Ureter (tissue), 1 donor: ENCODE data around the gene CHRNA1. TPM values are rescaled to one million over a fixed set of nuclear protein-coding genes. Genes with fewer than 3 reads are reported as not detected.

ENCODE experiments used
- DNase-seq: peaks from one replicate; pipeline ENCODE4 v3.0.0-alpha.2; 2020; ENCODE audit warnings: low spot score
- total RNA-seq: library from RNA; stranded (reverse); gene quantifications from one replicate; pipeline ENCODE4 v1.2.4, GENCODE V29; 2023
- donor health status: DM: yes; HTN: yes; CAD: no.

Gene CHRNA1
- 0.34 TPM for total RNA-seq

- no peak for DNase-seq
Measured at GRCh38 chr2:174764280-174765255, at the start of gene CHRNA1. Gene CHRNA1 (minus strand): TSS chr2:174764472. CDS start chr2:174764394, 78 bp downstream.

DNA sequence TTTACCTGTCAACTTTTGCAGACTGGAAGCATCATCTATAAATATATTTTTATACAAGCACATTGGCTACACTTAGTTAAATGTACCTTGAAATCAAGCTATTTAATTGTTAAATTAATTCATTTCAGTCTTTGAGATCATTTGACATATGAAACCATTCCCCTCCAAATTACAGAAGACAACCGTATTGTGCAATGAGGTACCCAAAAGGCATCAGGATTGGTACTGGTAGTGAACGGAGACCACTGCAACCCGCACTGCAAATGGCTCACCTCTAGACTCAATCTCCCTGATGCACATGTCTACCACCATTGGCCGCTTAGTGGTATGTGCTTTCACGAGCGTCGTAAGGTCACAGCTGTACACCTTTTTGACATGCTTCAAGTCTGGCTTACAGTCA, 47.8 kb upstream of the CHRNA1 start:
- DNase-seq = no peak

- no peak for DNase-seq
Measured at GRCh38 chr2:174807931-174808330, 43.7 kb upstream of the CHRNA1 start.

GRCh38 chr2:174805803-174806202, 41.5 kb upstream of the CHRNA1 start:
- no peak for DNase-seq

DNA sequence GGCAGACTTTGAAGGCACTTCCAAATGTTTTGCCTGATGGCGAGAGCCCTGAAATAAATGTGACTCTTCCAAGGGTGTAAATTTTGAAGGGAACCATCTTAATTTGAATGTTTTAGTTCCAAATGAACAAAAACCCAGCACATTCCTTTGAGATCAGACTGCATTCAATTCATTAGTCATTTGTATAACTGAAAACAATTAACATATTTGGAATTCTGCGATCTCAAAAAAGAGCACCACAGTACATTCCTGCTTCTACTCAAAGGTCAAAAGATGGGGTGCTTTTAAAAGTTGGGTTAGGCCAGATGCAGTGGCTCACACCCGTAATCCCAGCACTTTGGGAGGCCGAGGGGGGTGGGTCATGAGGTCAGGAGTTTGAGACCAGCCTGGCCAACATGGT, 38.2 kb upstream of the CHRNA1 start:
- DNase-seq = no peak

DNA sequence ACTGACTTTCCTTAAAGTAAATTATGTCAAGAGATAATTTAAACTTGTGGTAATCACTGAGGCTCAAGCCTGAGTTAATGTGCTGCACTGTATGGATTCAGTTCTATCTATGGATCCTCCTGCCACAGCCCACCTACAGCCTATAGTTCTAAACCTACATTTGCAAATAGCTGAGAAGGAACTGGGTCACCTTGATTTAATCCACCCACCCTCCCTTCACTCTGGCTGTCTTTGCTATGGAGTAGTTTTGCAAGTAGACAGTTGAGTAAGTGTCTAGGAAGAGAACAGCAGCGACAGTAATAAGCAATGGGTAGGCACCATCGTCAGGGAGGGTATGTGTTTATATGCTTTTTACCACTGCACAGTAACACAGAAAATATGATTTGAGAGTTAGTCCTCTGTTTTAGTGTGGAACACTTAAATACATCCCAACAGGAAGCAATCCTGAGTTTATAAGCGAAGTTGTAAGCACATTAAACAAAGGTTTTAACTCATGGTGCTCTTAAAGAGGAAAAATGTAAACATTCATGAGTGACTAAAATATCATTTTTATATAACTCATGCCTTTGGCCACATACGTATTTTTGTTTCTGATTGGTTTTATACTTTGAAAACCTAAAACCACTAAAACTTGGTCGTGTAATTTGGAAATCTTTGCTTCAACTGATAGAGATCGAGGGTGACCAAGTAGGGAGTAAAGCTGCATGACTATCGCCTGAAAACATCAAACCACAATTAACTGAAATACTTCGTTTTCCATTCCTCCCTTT, 36.3 kb upstream of the CHRNA1 start:
- no peak for DNase-seq

DNA sequence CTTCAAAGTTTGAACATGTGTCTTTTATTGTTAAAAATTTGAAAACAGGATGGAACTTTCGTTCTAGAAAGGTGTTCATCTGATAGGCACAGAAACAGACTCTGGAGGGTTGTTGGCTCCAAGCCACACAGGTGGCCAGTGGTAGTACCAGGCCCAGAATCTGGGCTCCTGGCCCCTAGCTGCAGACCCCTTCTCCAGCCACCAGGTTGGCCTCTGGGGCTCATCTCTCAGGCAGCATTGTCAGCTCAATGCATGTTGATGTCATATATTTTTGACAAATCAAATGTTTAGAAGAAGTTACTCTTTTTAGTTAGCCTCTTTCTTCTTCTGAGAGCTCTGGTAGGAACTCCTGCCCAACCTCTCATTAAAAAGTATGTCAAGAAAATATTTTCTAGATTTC, 34.5 kb upstream of the CHRNA1 start:
- no peak for DNase-seq

DNA sequence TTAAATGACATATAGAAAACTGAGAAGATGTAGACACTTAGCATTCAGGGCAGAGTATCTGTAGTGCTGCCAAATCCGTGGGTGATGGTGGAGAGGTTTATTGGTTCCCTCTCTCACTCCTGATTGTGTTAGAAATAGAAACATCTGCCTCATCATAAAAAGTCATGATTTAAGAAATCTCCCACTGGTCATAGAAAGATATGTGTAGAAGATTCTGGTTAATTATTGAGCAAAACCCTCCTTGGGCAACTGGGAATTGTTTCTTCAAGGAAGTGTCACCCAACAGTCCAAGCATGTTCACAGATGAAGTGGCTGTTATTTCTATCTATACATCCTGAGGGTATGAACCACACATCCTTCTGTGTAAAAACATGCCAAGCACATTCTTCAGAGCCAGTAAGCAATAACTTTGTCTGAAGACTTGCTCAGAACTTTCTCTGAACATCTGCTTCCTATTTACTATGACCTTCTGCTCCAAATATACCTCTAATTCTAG, 33.6 kb upstream of the CHRNA1 start:
- no peak for DNase-seq

- DNase-seq = no peak
Measured at GRCh38 chr2:174796319-174796771, 32.1 kb upstream of the CHRNA1 start.

- no peak for DNase-seq
Measured at GRCh38 chr2:174794851-174795374, 30.6 kb upstream of the CHRNA1 start.

GRCh38 chr2:174792309-174793025, 28.2 kb upstream of the CHRNA1 start:
- no peak for DNase-seq

DNA sequence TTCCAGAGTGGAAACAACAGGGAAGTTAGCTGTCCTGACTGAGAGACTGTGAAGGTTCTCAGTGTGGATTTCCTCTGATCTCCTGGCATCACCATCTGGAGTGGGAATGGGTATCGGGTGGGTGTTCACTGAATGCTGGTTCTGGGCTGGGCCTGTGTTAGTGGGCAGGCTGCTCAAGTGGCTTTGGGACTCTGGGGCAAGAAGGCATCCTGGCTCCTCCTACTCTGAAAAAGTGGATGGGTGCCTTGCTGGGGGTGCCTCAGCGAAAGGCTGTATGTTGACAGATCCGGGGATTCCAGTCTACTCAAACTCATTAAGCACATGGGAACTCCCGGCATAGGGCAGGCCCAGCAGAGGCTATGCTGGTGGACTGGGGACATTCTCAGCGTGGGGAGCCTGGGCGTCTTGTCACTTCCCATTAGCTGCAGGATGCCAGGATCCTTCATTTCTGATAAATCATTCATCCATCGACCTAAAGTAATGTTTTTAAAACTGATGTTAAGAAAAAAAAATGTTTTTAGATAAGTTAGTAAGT, 27.5 kb upstream of the CHRNA1 start:
- DNase-seq = no peak

- DNase-seq = no peak
Measured at GRCh38 chr2:174791020-174791419, 26.7 kb upstream of the CHRNA1 start.

DNA sequence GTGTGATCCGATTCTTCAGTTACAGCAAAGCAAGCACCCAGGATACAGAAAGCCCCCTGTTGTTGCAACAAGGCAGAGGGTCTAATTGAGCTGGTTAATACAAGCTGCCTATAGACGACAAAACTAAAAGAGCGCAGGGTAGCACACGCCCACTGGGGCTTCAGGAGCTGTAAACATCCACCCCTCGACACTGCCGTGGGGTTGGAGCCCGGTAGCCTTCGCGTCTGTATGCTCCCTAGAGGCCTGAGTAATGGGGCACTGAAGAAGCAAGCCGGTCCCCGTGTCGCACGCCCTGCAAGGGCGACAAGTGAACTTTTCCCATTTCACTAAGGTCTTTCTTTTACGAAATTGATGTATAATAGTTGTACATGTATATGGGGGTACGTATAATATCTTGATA, 24.7 kb upstream of the CHRNA1 start:
- DNase-seq = no peak

DNA sequence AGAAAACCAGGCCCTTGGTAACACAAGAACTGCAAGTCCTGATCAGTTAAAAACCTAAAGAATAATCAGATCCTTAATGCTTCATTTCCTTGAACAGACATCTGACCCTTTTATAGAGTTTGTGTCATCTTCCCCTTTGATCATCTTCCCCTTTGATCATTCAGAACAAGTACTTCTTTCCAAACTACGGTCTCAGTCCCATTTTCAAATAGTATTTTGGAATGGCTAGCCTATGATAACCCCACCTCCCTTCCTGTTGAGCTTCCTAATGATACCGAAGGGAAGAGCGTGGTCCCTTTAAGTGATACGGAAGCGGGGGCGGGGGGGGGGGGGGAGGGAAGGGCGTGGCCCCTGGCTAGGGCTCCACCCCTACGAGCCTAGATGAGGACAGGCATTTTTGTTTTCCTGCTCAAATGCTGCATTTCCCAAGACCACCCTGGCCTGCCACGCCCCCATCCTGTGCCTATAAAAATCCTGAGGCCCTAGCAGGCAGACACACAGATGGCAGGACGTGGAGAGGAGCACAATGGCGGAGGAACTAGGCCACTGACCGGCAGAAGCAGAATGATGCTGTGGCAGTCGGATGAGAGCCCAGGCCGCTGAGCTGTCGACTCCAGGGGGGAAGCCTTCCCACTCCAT, 24.1 kb upstream of the CHRNA1 start:
- DNase-seq = no peak

DNA sequence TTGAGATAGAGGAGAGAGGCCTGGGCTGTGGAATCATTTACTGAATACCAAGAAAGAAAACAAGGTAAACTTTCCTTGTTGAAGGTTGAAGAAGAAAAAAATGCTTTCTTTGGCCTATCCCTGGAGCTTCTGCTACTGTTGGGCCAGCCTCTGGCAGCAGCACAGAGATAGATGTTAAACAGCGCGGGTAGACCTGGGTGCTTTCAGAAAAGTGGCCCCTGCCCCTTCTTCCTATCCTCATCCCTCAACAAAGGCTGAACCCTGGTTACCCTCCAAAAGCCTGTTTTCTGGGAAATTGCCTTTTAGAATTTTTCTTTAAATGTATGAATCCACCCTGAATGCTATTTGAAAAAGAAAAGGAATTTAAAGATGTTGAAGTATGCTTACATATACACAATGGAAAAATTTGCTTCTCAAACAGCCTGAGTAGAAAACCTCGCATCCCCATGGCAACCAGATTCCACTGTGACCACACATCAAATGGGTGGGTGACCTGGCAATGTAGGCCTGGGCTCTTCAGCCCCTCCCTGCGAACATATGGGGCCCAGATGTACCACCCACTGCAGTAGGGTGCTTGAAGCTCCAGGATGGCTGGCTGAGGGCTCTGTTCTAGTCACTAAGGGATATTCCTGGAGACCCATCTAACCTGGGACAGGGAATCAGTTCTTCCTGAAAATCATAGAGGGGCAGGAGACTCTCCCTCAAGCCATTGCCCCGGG, 23.4 kb upstream of the CHRNA1 start:
- no peak for DNase-seq

- DNase-seq = no peak
Measured at GRCh38 chr2:174786066-174786725, 21.9 kb upstream of the CHRNA1 start.

DNA sequence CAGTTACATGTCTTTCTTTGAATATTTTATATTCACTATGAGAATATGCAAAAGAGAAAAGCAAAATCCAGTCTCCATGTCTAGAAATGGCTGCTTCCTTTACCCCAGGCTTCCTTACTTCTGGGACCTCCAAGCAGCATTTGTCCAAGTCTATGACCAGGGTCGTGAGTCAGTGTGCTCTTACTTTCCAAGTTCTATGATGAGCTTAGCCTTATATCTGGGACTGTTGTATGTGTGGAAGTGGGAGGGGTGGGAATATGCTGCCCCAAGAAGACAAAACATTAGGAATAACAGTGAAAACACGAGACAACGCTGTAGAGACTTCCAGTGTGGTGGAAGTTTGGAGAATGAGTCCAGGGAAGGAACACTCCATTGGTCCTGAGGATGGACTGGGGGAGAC, 21.2 kb upstream of the CHRNA1 start:
- DNase-seq = no peak

DNA sequence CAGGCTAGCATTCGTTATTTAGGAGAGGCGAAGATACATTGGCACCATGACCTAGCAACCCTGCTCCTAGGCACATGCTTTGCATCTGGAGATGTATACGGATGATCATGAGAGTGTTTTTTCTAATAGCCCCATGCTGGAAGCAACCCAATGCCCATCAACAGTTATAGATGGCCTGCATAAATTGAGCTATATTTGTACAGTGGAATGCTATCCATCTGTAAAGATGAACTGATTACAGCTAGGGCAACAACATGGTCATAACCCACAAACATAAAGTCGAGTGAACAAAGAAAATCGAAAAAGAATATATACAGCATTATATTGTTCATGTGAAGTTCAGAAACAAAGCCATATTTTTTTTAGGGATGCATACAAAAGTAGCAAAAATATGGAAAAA, 20.6 kb upstream of the CHRNA1 start:
- DNase-seq = no peak

DNA sequence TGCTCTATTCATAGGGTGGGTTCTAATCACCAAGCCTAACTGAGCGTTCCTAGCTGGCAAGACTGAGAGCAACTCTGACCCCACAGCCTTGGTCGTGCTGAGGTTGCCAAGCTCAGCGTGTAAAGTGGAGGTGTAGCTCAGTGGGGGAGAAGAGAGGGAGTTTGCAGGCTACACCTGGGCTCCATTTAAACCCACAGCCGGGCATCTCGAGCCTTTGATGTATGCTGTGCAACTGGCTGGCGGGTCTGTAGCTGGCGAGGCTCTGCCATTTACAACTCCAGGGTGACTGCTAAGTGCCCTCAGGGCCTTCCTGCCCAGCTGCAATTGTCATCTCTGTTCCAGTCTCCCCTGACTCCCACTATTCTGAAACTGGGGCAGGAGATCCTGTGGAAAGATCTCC, 20.0 kb upstream of the CHRNA1 start:
- no peak for DNase-seq
